HCT116 (cell line): ENCODE data around the gene MTA1. TPM values are rescaled to one million over a fixed set of nuclear protein-coding genes. Genes with fewer than 3 reads are reported as not detected.

Experiments used
- ATAC-seq: fragments of 200-7000 bp; cut with Tn5 transposase; 2 replicates; pipeline ENCODE4 v1.9.1; 2020; ENCODE audit warnings: mild to moderate bottlenecking, moderate library complexity
- BruUV-seq: library from RNA; stranded (reverse); fragments of 400-500 nt; replicated peaks from 2 replicates; lab custom pipeline; 2021; lab: Mats Ljungman, UMichigan
- CTCF ChIA-PET: fragments of 300-600 bp; sonication (Branson Sonifier 250); formaldehyde crosslinking; loops from one replicate; lab custom pipeline; 2021; ENCODE audit warnings: antibody characterized with exemption; lab: Charles Lee
- POLR2A ChIA-PET: fragments of 300-600, 350-600 bp; sonication (Branson Sonifier 250); formaldehyde crosslinking; loops from one replicate; lab custom pipeline; 2021; ENCODE audit warnings: antibody characterized with exemption; lab: Charles Lee
- RAD21 ChIA-PET, 2 experiments: fragments of 300-600 bp; sonication (Branson Sonifier 250); formaldehyde crosslinking; loops; one replicate each; lab custom pipeline; 2023; ENCODE audit warnings: low total read pairs in 2 of 2; ENCODE audit not compliant: uncharacterized antibody in 2 of 2, unreplicated experiment in 2 of 2, low non-redundant PET in 1 of 2; lab: Charles Lee
- DNase-seq: peaks from one replicate; pipeline ENCODE4 v3.0.0-alpha.2; 2010; ENCODE audit warnings: low read depth, low spot score
- H2AFZ ChIP-seq: fragments of 200-600 bp; shearing (Covaris generic), sonication (generic); 2 replicates; pipeline ENCODE4 v1.6.1; 2017; ENCODE audit warnings: low read depth, mixed run types, mixed read lengths, antibody characterized with exemption, low read length; ENCODE audit not compliant: poor library complexity, severe bottlenecking
- H3K27ac ChIP-seq: 2 replicates; pipeline ENCODE4 v1.5.1; 2012; ENCODE audit warnings: low read depth, low read length
- H3K27me3 ChIP-seq: fragments of 200-600 bp; sonication (generic); 2 replicates; pipeline ENCODE4 v1.6.1; 2016; ENCODE audit warnings: mixed run types, low read length, mixed read lengths; ENCODE audit not compliant: insufficient read depth
- H3K36me3 ChIP-seq, 2 experiments: fragments of 200-500 bp in 1 of 2; fragments of 200-600 bp in 1 of 2; sonication (Bioruptor generic) in 1 of 2; sonication (generic) in 1 of 2; 2 replicates each; pipeline versions ENCODE4 v1.5.1 to v1.6.1; 2014 to 2016; ENCODE audit warnings: low read length in 2 of 2, inconsistent platforms in 1 of 2, mixed read lengths in 1 of 2, mixed run types in 1 of 2; ENCODE audit not compliant: insufficient read depth in 2 of 2, control insufficient read depth in 1 of 2
- H3K4me1 ChIP-seq, 2 experiments: fragments of 200-600 bp in 1 of 2; sonication (generic) in 1 of 2; 2 replicates each; pipeline versions ENCODE4 v1.5.1 to v1.6.1; 2012 to 2017; ENCODE audit warnings: low read length in 2 of 2, inconsistent platforms in 1 of 2, mild to moderate bottlenecking in 1 of 2, mixed read lengths in 1 of 2, mixed run types in 1 of 2, moderate library complexity in 1 of 2; ENCODE audit not compliant: insufficient read depth in 2 of 2, control insufficient read depth in 1 of 2
- H3K4me2 ChIP-seq: fragments of 200-600 bp; sonication (generic); 2 replicates; pipeline ENCODE4 v1.6.1; 2017; ENCODE audit warnings: mixed run types, low read length, mixed read lengths
- H3K4me3 ChIP-seq, 2 experiments: fragments of 200-600 bp in 1 of 2; sonication (generic) in 1 of 2; replicated peaks in 1 of 2; 2 replicates each; pipeline ENCODE4 v1.5.1; 2011 to 2016; ENCODE audit warnings: low read length in 2 of 2, control low read depth in 1 of 2, low read depth in 1 of 2, mild to moderate bottlenecking in 1 of 2, mixed read lengths in 1 of 2, mixed run types in 1 of 2
- H3K79me2 ChIP-seq: fragments of 200-600 bp; sonication (generic); 2 replicates; pipeline ENCODE4 v1.6.1; 2017; ENCODE audit warnings: mild to moderate bottlenecking, mixed run types, low read length, moderate library complexity, mixed read lengths; ENCODE audit not compliant: insufficient read depth
- H3K9ac ChIP-seq: fragments of 200-600 bp; sonication (generic); 2 replicates; pipeline ENCODE4 v1.6.1; 2016; ENCODE audit warnings: low read length, mixed read lengths
- H3K9me2 ChIP-seq: fragments of 200-600 bp; sonication (generic), shearing (Covaris generic); 2 replicates; pipeline ENCODE4 v1.6.1; 2017; ENCODE audit warnings: mixed run types, mild to moderate bottlenecking, moderate library complexity; ENCODE audit not compliant: insufficient read depth
- H3K9me3 ChIP-seq, 2 experiments: fragments of 200-500 bp in 1 of 2; fragments of 200-600 bp in 1 of 2; sonication (Bioruptor generic) in 1 of 2; sonication (generic) in 1 of 2; 2 replicates each; pipeline ENCODE4 v1.6.1; 2014 to 2017; ENCODE audit warnings: low read length in 2 of 2, mixed read lengths in 2 of 2, inconsistent platforms in 1 of 2, low read depth in 1 of 2, mild to moderate bottlenecking in 1 of 2, mixed run types in 1 of 2, moderate library complexity in 1 of 2; ENCODE audit not compliant: control insufficient read depth in 1 of 2, insufficient read depth in 1 of 2
- H4K20me1 ChIP-seq: fragments of 200-600 bp; sonication (generic), shearing (Covaris generic); 2 replicates; pipeline ENCODE4 v1.6.1; 2017; ENCODE audit warnings: mixed run types, mild to moderate bottlenecking, moderate library complexity; ENCODE audit not compliant: insufficient read depth
- EZH2 ChIP-seq: fragments of 200-600 bp; sonication (generic); IDR thresholded peaks from 2 replicates; pipeline ENCODE4 v1.6.1; 2017; ENCODE audit warnings: antibody characterized with exemption, mixed run types
- EZH2phosphoT487 ChIP-seq: fragments of 200-600 bp; IDR thresholded peaks from 2 replicates; pipeline ENCODE4 v1.6.1; 2018; ENCODE audit warnings: antibody characterized with exemption, borderline replicate concordance
- POLR2A ChIP-seq: IDR thresholded peaks from 2 replicates; pipeline ENCODE4 v1.7.0; 2011; ENCODE audit warnings: borderline replicate concordance; ENCODE audit not compliant: insufficient read depth, insufficient read length; ENCODE audit errors: extremely low read depth
- POLR2AphosphoS5 ChIP-seq: IDR thresholded peaks from 2 replicates; pipeline ENCODE4 v1.6.1; 2011; ENCODE audit warnings: mild to moderate bottlenecking, low read depth, low read length, moderate library complexity
- SIN3A ChIP-seq: IDR thresholded peaks from 2 replicates; pipeline ENCODE4 v1.6.1; 2012; ENCODE audit warnings: low read depth
- SRF ChIP-seq: IDR thresholded peaks from 2 replicates; pipeline ENCODE4 v1.6.1; 2012; ENCODE audit warnings: low read depth
- TCF7L2 ChIP-seq: IDR thresholded peaks from 2 replicates; pipeline ENCODE4 v1.7.0; 2011; ENCODE audit warnings: borderline replicate concordance, inconsistent platforms; ENCODE audit not compliant: insufficient read depth, insufficient read length; ENCODE audit errors: extremely low read depth
- ZNF274 ChIP-seq: fragments of 200-500 bp; sonication (Bioruptor generic); IDR thresholded peaks from 2 replicates; pipeline ENCODE4 v1.6.1; 2014; ENCODE audit warnings: mild to moderate bottlenecking, low read depth, low read length, inconsistent platforms
- intact Hi-C: fragments of 100-400 bp; cut with micrococcal nuclease; formaldehyde crosslinking; loops from 2 replicates; pipeline ENCODE4 v1.10.0; 2022
- total RNA-seq: library from RNA; stranded (reverse); gene quantifications from one replicate; pipeline ENCODE4 v1.2.1, GENCODE V29; 2021; ENCODE audit not compliant: unreplicated experiment
- TF ChIP-seq, protein P1 (sequence below): IDR thresholded peaks from 2 replicates; pipeline ENCODE4 v1.6.1; 2012

MTA1 gene
- total RNA-seq, 1 experiment from 2014 or later = 229 TPM

DNA sequence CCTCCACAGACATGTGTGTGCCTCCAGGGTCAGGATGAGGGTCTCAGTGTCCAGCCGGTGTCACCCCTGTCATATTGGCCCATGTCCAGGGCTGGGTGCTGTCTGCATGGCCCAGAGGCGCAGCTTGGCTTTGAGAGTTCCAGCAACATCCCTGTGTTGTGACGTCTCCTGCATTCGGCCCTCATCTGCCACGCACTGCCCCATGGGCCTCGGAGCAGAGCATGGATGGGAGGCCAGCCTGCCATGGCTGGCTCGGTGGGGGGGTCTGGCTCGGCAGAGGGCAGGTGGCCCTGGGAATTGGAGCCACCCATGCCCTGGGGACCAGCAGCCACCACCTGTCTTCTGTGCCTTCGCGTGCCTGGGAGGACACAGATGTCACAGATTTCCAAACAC, 32.1 kb upstream of the MTA1 start:
- H4K20me1 ChIP-seq = no peaks in the 10 kb centered on the region
- H3K9me2 ChIP-seq = no peaks in the 10 kb centered on the region
- no peaks in the 10 kb centered on the region for H3K79me2 ChIP-seq
- BruUV-seq = no TSS peak
- ATAC-seq = no peak
- H3K27me3 ChIP-seq = no peaks in the 10 kb centered on the region
- no peak overlapping the region for H2AFZ ChIP-seq
- RAD21 ChIA-PET = no interaction called here
- DNase-seq = no peak
- POLR2A ChIA-PET = no interaction called here
- H3K4me3 ChIP-seq = no peak overlapping the region
- no peaks in the 10 kb centered on the region for H3K9me3 ChIP-seq
- CTCF ChIA-PET = no interaction called here
- no peak for TF ChIP-seq POLR2A
- TF ChIP-seq, protein P1, sequence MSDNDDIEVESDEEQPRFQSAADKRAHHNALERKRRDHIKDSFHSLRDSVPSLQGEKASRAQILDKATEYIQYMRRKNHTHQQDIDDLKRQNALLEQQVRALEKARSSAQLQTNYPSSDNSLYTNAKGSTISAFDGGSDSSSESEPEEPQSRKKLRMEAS = no peak
- TF ChIP-seq EZH2phosphoT487 = no peak
- no peak overlapping the region; the same call in 1 of the 2 replicates for H3K27ac ChIP-seq
- no peak overlapping the region for H3K4me2 ChIP-seq
- no peaks in the 10 kb centered on the region for H3K4me1 ChIP-seq
- intact Hi-C loops = no loop called here
- no peaks in the 10 kb centered on the region for H3K36me3 ChIP-seq
- H3K9ac ChIP-seq = no peak overlapping the region

DNA sequence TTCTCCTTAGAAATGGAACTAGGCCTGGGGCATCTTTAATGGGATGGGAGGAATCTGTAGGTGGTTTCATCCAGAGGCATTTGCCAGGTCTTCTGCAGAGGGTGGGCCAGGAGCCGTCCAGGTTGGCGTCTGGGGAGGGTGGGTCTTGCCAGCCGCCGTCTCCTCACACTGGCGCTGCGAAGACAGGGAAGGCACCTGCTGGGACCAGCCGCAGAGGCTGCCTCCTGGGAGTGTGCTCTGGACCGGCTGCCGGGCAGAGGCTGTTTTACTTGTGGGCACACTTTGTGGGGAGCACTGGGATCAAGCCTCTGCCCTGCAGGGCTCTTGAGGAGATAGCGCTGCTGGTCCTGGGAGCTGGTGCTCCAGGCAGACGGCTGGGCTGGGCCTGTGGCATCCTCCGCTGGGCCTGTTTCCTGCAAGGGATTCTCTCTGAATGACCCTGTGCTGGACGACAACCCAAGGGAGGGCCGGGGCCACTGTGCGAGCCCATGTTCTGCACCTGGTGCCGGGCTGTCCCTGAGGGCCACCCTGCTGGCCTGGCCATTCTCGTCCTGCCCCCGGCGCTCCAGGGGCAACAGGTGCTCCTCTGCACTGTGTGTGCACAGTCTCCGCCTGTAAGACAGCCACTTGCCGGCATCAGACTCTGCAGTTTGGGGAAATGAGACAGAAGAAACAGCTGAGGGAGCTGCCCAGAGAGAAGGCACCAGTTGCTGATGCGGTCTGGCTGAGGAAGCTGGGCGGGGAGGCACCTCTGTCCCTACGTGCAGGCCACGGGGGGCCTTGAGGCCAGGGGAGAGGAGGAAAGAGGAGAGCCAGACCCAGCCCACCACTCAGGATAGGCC, 31.3 kb upstream of the MTA1 start:
- Histone ChIP-seq H3K27me3 (no peaks in the 10 kb centered on the region), H3K36me3 (no peaks in the 10 kb centered on the region), H3K4me3 (no peak overlapping the region), H3K79me2 (no peaks in the 10 kb centered on the region), H3K4me1 (no peaks in the 10 kb centered on the region), H3K9me3 (no peaks in the 10 kb centered on the region), H4K20me1 (no peaks in the 10 kb centered on the region), H3K4me2 (no peak overlapping the region), H3K9ac (no peak overlapping the region), H3K27ac (no peak overlapping the region), H3K9me2 (no peaks in the 10 kb centered on the region), H2AFZ (no peak overlapping the region)
- ChIA-PET CTCF (no interaction called here), RAD21 (no interaction called here), POLR2A (no interaction called here)
- BruUV-seq = no TSS peak
- DNase-seq = no peak
- intact Hi-C loops = no loop called here
- TF ChIP-seq SRF = no peak
- no peak for TF ChIP-seq EZH2
- TF ChIP-seq SIN3A = no peak
- TF ChIP-seq POLR2A = no peak
- TF ChIP-seq TCF7L2 = no peak
- TF ChIP-seq ZNF274 = no peak
- no peak for TF ChIP-seq POLR2AphosphoS5
- no peak for TF ChIP-seq EZH2phosphoT487
- no peak for ATAC-seq
